OCI-M2 (cell line): ENCODE results near the gene MAGI1.
"Not testable (repeated sequence)": the region's sequence is repeated elsewhere in the genome, so short reads cannot be mapped to it uniquely, and the experiment has no call there.

ENCODE experiments used
- DNase-seq: peaks from one replicate; lab custom pipeline; 2025; ENCODE audit not compliant: unreplicated experiment; lab: John Stamatoyannopoulos, UW

Gene MAGI1

DNA sequence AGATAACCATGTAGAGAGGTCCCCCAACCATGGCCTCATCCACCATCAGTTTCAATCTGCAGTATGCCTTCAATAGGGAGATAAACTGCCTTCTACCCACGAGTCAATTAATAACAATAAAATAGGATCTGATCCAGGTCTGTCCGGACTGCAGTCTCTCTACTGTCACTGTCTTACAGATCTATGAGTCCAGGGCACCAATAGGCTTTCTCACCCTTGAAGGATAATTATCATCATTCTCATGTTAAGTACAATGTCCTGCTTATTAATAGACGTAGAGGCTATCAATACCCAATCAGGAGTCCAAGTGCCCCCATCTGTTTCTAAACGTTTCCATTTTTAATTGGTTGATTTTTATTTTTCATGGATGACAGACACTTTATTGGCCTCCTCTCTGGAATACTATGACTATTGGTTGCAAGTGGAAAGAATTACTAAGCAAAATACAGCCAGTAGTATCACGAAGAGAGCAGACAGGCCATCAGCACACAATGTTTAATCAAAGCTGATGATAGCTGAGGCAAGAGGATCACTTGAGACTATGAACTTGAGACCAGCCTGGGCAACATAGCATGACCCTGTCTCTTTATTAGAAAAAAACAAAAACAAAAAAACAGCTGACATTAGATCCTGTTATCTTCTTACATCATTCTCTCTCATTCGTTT, 480.7 kb downstream of the MAGI1 start:
- no peak for DNase-seq

GRCh38 chr3:65556934-65557577, 481.7 kb downstream of the MAGI1 start:
- DNase-seq: no peak

DNA sequence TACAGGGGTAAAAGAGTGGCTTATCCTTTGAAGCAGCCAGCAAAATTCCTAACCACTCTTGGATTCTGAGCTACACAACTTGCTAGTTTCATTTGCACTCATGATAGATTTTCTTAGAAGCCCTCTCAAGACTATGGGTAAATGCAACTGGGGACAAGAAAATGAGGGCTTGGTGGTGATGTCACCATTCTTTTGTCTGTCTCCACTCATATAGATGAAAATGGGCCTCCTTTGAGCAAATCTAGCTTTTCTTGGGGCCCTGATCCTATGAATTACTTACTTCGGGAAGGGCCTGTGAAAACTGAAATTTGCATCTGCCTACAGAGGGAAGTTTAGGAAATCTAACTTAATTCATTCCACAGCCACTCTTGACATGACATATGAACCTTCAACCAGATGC, 486.3 kb downstream of the MAGI1 start:
- DNase-seq: no peak

- no peak for DNase-seq
These were observed 486.8 kb downstream of the MAGI1 start for GRCh38 chr3:65551945-65552344.

- no peak for DNase-seq
These were observed 488.6 kb downstream of the MAGI1 start for GRCh38 chr3:65550137-65550536.

- no peak for DNase-seq
These were observed 489.1 kb downstream of the MAGI1 start for GRCh38 chr3:65549626-65549959.

GRCh38 chr3:65548848-65549625, 489.7 kb downstream of the MAGI1 start:
- no peak for DNase-seq

DNA sequence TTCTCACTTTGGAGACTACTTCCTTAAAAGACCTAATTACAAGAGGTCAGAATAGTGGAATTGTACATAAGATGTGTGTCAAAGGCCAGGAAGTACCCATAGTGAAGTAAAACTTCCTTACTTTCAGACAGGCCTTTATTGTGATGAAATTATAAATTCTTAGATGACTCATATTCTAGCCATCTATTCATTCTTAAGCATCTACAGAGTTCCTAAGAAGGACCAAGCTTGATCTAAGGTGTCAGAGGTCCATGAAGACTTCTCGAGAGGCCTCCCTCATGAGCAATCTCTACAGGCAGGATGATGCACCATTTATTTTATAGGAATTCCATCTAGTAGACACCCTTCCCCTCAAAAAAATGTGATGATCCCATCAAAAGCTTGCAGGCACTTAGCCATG, 493.3 kb downstream of the MAGI1 start:
- DNase-seq: no peak

- DNase-seq: not testable (repeated sequence)
These were observed 495.3 kb downstream of the MAGI1 start for GRCh38 chr3:65543391-65543790.

DNA sequence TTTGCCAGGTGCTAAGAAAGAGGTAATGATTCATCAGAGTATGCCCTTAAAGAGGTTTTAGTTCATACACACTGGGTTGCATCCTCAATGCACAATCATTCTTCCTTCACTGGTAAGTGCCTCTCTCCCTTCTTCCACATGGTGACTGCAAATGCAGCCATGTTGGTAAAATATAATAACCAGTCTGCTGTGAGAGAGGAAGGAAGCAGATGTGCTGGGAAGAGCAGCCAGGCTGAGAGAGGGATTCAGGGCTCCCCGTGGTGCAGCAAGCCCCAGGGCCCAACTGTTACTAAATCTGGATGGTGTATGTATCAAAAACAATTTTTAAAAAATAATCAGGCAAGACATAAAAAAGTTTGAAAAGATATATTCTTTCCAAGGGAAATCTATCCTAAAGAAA, 498.1 kb downstream of the MAGI1 start:
- no peak for DNase-seq

DNA sequence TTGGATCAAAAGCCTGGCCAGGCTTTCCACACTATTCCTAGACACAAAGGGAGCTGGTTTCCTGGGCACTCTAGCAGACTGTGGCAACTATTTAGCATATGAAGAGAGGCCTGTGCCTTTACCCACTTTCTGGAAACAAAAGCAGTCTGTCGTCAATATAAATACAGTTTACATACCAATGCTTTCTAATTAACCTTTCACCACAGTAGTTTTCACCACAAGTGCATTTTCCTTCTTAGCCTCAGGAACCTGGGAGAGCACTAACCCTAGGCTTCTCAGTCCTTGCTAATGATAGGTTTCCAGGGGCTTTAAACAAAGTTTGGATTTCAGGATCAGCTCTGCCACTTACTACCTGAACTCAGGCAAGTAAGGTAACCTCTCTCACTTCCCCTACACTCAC, 499.1 kb downstream of the MAGI1 start:
- DNase-seq: no peak

DNA sequence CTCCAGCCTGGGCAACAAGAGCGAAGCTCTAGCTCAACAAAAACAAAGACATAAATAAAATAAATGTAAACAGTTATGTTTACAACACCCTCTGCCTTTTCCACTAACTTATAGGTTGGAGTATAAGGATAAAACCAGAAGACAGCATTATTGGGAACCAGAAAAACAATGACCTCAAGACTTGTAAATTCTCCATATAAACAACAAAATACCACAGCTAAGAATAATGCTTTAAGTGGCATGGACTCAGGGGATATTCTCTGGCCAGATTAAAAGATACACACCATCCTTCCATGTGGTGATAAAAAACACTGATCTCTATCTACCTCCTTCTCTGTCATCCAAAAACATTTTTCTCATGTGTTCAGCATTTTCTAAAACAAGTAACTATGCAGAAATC, 500.6 kb downstream of the MAGI1 start:
- no peak for DNase-seq

- no peak for DNase-seq
These were observed 501.6 kb downstream of the MAGI1 start for GRCh38 chr3:65537109-65537508.

GRCh38 chr3:65535260-65535659, 503.5 kb downstream of the MAGI1 start:
- no peak for DNase-seq

DNA sequence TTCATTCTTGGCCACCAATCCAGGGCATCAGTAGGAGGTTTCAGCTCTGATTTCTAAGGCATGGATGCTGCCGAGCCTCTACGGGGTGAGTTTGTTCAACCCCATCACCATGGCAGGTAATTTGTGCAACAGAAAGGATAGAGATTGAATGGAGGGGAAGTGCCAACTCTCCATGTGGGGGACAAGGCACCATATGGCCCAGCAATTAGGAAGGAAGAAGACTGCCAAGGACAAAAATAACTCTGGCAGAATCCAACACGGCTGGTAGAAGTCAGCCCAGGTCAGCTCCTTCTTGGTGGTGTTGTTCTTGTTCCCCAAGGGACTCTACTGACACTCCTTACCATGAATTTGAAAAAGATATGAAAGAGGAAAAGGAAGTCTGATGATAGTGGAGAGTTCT, 503.9 kb downstream of the MAGI1 start:
- DNase-seq: no peak

- DNase-seq: no peak
These were observed 506.0 kb downstream of the MAGI1 start for GRCh38 chr3:65532749-65533148.

GRCh38 chr3:65532215-65532614, 506.5 kb downstream of the MAGI1 start:
- DNase-seq: no peak

- DNase-seq: no peak
These were observed 507.2 kb downstream of the MAGI1 start for GRCh38 chr3:65531499-65531898.

GRCh38 chr3:65526656-65527055, 512.1 kb downstream of the MAGI1 start:
- DNase-seq: no peak

DNA sequence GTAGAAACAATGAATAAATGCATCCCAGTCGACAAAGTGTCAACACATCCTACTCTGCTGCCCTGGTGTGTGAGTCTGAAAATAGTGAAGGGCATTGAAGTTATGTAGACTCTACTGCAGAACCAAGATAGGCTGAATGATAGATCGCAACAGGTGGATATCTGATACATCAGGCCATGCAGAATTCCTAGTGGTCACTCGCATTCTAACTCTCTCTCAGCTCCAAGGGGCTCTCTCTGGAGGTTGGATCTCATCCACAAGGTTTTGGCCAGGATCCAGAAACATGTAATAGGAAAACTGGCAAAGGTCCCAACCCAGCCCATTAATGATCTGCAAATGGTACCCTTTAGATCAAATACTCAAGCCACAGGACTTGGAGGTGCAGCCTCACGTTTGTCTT, 514.1 kb downstream of the MAGI1 start:
- no peak for DNase-seq

GRCh38 chr3:65523878-65524277, 514.8 kb downstream of the MAGI1 start:
- DNase-seq: no peak

GRCh38 chr3:65521032-65521431, 517.7 kb downstream of the MAGI1 start:
- DNase-seq: no peak
